ENCODE data around the gene LEP.
A peak's percentile ranks its signal among the peaks of the same experiment; 100 is the strongest.

Gene LEP

DNA sequence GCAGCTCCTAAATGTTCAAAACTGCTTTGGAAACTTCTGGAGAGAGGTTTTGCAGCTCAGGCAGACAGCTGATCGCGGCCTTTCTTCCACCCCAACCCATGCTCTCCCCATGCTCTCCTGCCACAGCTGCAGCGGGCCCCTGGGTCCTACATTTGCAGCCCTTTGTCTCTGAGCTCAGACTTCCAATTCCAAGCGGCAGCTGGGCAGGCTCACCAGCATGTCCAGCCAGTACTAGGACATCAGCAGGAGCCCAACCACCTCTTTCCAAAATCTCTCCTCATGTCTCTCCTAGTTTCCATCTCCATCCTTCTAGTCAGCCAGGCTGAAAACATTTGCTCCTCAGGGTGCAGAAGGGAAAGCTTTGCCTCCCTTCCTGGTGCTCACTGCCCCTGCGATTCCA, 6.0 kb downstream of the LEP start:
- DNase-seq (ENCODE audit: low spot score) = no peak

DNA sequence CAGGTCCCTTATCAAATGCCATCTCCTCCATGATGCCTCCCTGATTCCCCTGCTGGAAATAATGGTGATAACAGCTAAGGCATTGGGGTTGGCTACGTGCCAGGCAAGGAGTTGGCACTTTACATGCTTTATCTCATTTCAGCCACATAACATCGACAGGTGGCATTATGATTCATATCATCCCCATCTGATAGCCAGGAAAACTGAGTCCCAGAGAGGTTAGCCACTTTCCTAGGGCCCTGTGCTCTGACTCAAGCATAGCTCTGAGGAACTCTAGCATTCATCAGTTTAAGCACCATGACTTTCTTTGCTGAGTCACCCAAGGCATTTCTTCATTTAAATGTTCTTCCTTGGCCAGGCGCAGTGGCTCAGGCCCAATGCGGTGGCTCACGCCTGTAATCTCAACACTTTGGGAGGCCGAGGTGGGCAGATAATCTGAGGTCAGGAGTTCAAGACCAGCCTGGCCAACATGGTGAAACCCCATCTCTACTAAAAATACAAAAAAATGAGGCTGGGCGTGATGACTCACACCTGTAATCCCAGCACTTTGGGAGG, 6.6 kb downstream of the LEP start:
- no peak for DNase-seq (ENCODE audit: low spot score)

DNA sequence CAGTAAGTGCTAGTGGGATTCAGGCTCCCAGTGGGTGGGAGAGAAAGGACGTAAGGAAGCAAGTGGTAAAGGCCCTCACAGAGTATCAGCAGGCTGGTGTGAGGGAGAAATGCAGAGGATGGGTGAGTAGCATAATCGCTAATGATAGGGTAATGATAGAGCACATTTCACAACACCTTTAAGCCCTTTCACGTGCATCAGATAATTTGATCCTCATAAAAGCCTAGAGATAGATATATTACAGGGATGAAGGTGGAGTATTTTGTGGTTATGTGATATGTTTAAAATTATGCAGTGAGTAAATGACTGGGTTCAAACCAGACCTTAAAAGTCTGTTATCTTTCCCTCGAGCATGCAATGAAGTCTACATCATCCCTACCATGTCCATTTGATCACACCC, 10.3 kb downstream of the LEP start:
- DNase-seq (ENCODE audit: low spot score) = no peak

GRCh38 chr7:128253701-128254100, 12.6 kb downstream of the LEP start:
- DNase-seq (ENCODE audit: low spot score) = no peak

DNA sequence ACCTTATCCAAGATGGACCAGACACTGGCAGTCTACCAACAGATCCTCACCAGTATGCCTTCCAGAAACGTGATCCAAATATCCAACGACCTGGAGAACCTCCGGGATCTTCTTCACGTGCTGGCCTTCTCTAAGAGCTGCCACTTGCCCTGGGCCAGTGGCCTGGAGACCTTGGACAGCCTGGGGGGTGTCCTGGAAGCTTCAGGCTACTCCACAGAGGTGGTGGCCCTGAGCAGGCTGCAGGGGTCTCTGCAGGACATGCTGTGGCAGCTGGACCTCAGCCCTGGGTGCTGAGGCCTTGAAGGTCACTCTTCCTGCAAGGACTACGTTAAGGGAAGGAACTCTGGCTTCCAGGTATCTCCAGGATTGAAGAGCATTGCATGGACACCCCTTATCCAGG, 13.4 kb downstream of the LEP start:
- DNase-seq (ENCODE audit: low spot score) = no peak

GRCh38 chr7:128255271-128255670, 14.2 kb downstream of the LEP start:
- DNase-seq (ENCODE audit: low spot score) = no peak

DNA sequence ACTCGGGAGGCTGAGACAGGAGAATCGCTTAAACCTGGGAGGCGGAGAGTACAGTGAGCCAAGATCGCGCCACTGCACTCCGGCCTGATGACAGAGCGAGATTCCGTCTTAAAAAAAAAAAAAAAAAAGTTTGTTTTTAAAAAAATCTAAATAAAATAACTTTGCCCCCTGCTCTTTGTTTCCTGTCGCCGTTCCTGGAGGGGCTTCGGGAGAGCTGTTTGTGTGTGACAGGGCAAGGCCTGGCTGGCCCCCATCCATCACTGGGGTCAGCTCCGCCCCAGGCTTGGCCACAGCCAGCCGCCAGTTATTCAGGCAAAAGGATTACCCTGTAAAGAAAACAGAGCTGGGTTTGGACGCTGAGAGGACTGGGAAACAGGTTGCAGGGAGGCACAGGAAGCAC, 16.4 kb downstream of the LEP start:
- DNase-seq (ENCODE audit: low spot score) = no peak

DNA sequence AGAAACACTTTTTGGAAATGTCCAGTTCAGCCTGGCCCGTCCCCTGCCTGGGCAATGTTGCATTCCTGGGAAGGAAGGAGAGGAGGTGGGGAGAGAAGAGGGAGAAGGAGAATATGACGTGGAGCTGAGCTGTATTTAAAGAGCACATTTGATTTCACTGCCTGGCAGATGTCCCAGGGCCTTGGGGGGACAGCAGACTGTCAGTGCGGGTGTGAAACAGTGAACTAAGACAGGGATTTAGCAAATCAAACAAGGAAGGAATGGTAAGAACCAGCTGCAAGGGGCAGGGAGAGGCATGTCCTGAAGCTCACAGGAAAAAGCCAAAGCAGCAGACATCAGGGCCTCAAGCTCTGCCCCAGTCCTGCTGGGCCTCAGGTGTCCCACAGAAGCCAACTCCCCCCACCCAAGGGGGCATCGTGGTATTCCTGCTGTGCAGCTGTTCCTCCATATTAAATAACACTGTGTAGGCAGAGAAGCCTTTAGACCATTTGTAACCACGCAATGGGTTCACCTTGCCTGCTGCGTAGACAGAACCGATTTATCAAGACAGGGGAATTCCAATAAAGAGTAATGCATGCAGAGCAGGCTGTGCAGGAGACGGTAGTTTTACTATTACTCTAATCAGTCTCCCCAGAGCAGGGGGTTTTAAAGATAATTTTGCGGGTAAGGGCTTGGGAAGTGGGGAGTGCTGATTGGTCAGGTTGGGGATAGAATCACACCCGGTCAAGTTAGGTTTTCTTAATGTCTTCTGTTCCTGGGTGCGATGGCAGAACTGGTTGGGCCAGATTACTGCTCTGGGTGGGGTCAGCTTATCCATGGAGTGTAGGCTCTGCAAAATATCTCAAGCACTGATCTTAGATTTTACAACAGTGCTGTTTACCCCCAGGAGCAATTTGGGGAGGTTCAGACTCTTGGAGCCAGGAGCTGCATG, 18.3 kb downstream of the LEP start:
- DNase-seq (ENCODE audit: low spot score) = no peak

DNA sequence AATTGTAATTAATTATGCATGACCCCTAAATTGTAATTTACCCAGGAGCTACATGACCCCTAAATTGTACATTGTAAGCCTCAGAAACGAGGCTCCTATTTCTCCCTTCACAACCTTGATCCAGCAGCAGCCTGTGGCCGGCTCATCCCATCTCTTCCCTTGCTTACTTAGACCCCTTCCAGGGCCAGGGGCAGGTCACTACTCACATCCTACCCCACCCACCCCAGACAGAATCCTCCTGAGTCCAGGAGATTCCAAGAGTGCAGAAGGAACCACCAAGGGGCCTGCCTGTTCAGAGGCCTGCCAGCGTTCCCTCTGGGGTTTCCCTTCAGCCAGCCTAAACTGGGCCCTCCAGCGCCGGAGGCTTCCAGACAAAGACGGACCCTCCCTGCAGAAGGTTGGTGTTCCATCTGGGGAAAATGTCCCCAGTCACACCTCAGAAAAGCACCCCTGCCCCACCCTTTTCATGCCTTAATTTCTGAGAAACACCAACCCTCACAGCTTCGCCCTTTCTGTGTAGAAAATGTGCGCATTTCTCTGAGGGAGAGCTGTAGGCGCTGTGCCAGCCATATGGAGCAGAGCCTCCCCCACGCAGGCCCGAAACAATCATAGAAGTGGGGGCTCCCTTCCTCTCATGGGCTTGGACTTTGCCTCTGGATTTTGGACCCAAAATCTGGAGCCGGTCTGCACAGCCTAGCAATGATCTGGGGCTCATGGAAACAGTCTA, 19.2 kb downstream of the LEP start:
- DNase-seq (ENCODE audit: low spot score) = no peak

DNA sequence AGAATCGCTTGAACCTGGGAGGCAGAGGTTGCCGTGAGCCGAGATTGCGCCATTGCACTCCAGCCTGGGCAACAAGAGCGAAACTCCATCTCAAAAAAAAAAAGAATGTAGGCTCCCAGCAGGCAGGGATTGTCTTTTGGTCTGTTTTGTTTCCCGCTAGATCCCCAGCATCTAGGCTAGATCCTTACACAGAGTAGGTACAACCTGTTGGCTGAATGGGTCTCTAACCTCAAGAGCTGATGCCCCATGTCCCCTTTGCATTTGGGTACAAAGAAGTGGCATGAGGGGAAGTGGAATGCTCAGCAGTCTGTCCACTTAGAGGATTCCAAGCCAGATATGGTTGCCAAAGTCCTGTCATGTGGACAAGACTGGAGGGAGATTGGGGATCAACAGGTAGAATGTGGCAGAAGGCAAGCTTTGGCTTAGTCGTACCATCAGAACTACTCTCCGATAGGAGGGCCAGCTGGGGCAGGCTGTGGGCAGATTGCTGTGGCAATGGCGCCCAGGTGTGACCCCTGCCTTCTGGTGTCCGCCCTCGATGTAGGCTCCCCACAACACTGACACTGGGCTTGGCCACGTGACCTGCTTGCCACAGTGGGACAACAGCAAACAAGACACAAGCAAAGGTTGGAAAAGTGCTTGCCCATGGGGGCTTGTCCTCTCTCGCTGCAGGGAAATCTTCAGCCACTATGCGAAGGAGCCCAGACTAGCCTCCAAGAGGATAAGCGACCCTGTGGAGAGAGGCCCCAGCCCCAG, 21.4 kb downstream of the LEP start:
- DNase-seq (ENCODE audit: low spot score) = no peak

DNA sequence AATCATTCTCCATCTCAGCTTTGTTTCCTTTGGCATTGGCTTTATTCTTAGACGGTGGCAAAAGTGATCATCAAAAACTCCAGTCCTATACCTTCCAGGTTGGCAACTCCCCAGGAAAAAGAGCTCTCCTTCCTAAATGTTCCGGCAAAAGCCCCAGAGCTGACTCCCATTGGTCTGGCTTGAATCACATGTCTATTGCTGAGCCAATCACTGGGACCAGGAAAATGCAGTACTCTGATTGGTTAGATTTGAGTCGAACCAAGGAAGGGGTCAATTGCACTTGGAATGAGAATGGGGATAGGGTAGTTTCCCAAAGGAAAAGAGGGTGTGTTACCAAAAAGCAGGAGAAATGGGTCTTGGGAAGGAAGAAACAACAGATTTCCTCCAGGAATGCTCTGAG, 22.3 kb downstream of the LEP start:
- no peak for DNase-seq (ENCODE audit: low spot score)

DNA sequence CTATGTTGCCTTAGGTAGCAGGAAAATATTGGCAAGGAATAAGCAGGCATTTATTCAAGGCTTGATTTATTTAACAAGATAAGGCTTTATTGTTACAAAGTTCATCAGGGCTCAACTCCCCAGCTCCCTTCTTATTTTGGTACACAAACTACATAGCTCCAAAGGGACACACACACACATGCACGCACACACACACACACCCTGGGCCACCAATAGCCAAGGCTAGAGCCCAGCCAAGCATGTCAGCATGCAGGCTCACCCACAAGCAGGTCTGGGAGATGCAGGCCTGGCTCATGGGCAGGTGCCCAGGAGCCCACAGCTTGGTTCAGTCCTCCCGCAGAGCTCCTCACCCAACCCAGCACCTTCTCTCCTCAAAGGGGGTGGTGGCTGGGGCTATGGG, 23.4 kb downstream of the LEP start:
- no peak for DNase-seq (ENCODE audit: low spot score)

DNA sequence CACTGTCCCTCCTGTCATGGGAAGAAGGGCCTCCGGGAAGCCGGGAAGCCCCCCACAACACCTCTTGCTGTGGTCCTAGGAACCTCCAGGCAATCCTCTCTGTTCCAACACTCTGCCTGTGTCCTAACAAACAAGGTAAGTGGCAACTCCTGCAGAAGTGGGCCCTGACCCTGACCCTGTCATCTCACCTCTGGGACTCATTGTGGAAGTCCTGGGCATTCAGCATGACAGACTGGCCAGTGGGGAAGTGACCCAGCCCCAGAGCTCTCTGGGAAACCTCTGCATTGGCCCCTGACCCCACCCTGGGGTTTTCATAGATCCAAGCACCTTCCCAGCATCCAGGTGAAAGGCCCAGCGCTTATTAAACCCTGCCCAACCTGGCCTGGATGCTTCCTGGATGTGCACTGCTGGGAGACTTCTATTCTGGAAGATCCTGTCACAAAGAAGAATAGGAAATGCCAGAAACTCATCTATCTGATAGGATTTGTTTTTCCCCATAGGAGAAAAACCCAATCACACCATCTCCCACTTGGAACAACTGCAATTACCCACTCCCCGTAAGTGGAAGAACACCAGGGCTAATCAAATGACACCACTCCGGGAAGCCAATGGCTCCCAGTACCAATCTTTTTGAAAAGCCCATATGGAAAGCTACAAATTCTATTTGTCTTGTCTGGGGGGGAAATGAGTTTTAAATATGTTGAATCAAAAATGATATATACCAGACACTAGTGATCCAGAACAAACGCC, 24.3 kb downstream of the LEP start:
- peak; percentile 15 for DNase-seq (ENCODE audit: low spot score)

DNA sequence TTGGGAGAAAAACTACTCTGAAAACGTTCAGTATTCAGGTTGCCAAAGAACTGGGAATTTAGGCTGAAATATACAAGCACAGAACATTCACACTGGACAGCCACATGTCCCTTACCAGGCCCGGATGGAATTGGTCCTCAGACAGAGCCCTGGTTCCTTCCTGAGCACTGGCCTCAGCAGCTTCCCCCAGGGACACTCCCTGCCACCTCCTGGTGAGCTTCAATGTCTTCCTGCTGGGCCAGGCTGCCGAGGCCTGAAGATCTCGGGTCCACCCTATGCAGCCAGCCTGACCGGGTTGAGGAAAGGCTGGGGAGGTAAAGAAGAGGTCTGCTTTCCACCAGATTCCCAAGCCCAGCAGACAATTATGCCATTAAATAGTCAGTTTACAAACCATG, 24.8 kb downstream of the LEP start:
- no peak for DNase-seq (ENCODE audit: low spot score)

- no peak for DNase-seq (ENCODE audit: low spot score)
Observed at GRCh38 chr7:128266529-128266882, 25.4 kb downstream of the LEP start.

- peak; percentile 76 for DNase-seq (ENCODE audit: low spot score)
Observed at GRCh38 chr7:128266883-128267594, 26.0 kb downstream of the LEP start.

DNA sequence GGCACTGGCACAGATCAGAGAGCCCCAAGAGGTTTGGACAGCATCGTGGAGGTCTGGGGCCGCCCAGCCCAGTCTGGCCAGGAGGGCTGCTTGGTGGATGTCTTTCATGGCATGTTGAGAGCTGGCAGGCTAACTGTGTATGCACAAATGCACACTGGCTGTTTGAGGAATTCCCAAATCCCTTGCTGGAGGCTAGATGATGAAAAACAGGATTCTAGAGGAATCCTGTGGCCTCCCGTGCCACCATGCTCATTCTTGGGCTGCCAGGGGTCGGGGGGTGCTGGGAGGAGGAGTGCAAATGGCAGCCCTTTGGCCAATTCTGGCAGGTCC, 26.5 kb downstream of the LEP start:
- no peak for DNase-seq (ENCODE audit: low spot score)

DNA sequence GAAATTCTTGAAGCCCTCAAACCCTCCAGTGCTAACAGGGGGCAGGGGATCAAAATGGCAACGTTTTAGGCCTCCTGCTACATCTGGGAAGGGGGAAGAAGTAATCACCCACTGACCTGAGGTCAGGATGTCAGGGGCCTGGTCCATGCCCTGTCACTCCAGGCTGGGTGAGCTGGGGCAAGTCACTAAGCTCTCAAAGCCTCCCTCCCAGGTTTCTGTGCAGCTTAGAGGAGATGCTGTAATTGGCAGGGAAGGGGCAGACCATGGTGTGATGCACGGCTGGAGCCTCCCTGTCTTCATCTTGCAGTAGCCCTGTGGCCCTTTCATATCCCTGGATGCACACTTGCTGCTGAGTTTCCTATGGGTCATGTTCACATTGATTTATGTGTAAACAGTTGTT, 27.2 kb downstream of the LEP start:
- DNase-seq (ENCODE audit: low spot score) = no peak

- no peak for DNase-seq (ENCODE audit: low spot score)
Observed at GRCh38 chr7:128270826-128271272, 29.8 kb downstream of the LEP start.

DNA sequence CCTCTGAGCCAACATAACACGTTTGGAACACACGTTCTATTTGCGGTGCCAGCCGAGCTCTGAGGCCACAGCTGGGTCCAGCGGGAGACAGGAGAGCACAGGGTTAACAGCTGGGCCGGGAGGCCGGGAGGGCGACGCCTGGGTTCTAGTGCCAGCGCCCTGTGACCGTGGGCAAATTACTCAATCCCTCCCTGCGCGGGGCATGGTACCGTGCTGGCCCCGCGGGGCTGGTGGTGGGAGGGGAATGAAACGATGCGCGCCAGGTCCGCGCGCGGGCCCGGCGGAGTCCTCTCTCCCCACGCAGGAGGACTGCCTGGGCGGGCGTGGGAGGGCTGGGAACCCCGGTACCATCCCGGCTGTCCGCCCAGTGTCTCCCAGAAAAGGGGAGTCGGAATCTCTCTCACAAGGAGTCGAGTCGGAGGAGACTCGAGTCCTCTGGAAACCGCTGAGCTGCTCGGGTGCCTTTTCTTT, 30.4 kb downstream of the LEP start:
- DNase-seq (ENCODE audit: low spot score) = no peak

DNA sequence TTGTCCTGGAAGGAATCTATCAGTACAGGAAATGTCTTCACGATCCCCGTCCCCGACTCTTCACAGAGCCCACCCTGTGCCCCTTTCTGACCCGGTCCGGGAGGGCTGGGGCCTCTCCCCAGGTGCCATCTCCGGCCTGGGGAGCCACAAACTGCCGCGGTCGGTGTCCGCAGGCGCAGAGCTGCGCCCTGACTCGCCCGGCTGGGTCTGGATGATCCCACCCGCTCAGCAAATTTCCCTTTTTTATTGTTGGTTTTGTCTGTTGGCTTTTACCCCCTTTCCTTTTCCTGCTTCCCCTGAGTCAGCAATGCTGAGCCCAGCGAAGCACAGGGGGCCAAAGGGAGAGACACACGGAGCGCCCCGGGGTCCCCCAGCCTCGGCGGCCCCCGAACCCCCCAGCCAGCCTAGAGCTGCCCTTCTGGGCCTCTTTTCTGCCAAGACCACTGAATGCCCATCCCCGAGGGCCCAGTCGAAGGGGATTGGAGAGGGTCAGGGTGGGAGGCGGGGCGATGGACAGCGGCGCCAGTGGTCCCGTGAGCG, 30.9 kb downstream of the LEP start:
- DNase-seq (ENCODE audit: low spot score) = no peak
